LNCaP clone FGC (cell line): ENCODE data around the gene UBE2E2.

Experiments used
- DNase-seq: peaks from one replicate; pipeline ENCODE4 v3.0.0-alpha.2; 2011; ENCODE audit warnings: low read depth
- H3K4me3 ChIP-seq: 2 replicates; pipeline ENCODE4 v1.5.1; 2011; ENCODE audit warnings: mild to moderate bottlenecking, low read depth, low read length, control low read depth
- CTCF ChIP-seq: IDR thresholded peaks from 2 replicates; pipeline ENCODE4 v1.5.1; 2012; ENCODE audit warnings: mild to moderate bottlenecking; ENCODE audit not compliant: control insufficient read depth, insufficient read depth; ENCODE audit errors: extremely low read depth

UBE2E2 gene

GRCh38 chr3:23474580-23475357 is 271.6 kb downstream of the UBE2E2 start:
- no peak for DNase-seq
- TF ChIP-seq CTCF: no peak

DNA sequence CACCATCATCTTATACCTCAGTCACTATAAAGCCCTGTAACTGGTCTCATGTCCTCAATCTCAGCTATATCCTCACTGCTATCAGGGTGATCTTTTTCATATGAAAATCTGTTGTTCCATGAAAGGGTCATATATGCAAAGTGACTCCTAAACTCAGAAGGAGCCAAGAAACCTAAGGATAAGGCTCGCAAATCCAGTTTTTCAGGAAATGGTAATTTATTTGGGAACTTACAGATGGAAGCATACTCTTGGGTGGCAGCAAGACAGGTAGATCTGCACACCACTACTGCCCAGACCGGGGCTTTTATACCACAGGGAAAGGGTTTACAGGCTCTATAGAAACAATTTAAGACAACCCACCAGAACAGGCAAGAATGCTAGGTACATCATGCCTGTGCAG is 272.3 kb downstream of the UBE2E2 start:
- no peak for TF ChIP-seq CTCF
- H3K4me3 ChIP-seq: no peak overlapping the region

More at GRCh38 chr3:23474580-23475357, 271.6 kb downstream of the UBE2E2 start:
- no peak overlapping the region for H3K4me3 ChIP-seq

GRCh38 chr3:23479026-23479425 is 275.9 kb downstream of the UBE2E2 start:
- H3K4me3 ChIP-seq: no peak overlapping the region
- TF ChIP-seq CTCF: no peak
- no peak for DNase-seq

More for the DNA sequence above, 272.3 kb downstream of the UBE2E2 start:
- peak; percentile 78 for DNase-seq

DNA sequence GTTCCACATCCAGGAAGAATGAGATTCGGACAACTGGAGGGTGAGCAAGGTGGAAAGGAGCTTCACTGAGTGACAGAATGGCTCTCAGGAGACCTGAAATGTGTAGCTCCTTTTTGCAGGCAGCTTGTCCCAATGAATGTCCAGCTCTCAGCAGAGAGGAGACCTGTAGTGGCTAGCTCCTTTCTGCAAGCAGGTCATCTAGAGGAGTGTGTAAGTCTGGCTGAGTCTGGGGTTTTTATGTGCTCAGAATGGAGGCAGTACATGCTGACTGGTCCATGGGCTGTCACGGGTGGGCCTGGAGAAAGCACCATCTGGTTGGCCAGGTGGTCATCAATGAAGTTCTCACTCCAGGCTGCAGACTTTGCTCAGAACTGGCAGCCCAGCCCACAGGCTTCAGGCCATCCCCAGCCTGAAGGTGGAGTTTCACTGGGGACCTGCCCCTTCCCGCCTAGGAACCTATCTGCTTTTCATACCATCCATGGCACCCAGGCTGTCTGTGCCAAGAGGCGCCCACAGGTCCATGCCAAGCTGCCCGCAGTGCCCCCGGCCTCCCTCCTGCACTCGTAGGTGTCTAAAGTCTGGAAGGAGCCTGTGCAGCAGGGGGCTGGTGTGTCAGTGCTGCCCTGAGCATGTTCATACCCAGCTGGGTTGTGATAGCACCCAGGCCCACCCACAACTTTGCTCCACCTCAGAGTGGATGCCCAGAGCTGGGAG is 276.6 kb downstream of the UBE2E2 start:
- DNase-seq: no peak
- TF ChIP-seq CTCF: no peak
- H3K4me3 ChIP-seq: no peak overlapping the region

GRCh38 chr3:23480329-23480714 is 277.2 kb downstream of the UBE2E2 start:
- H3K4me3 ChIP-seq: no peak overlapping the region
- TF ChIP-seq CTCF: no peak
- no peak for DNase-seq

- no peak for TF ChIP-seq CTCF
- no peak for DNase-seq
- H3K4me3 ChIP-seq: no peak overlapping the region
Observed at GRCh38 chr3:23481011-23481615, 278.0 kb downstream of the UBE2E2 start.
